GM18951 (cell line): Measurements from ENCODE around the gene AAGAB.

Source experiments
- POLR2A ChIP-seq: IDR thresholded peaks from 4 replicates; pipeline ENCODE4 v1.6.1; 2011; ENCODE audit warnings: mild to moderate bottlenecking; ENCODE audit not compliant: insufficient read length, insufficient read depth; ENCODE audit errors: extremely low read depth
- in situ Hi-C: fragments of 300-500 bp; cut with MboI; formaldehyde crosslinking; loops from one replicate; pipeline ENCODE4 v1.12.0; 2022; ENCODE audit warnings: low sequenced_read_pairs, mixed read lengths, inconsistent platforms; ENCODE audit not compliant: unreplicated experiment

AAGAB gene

GRCh38 chr15:67184208-67184925 lies 70.1 kb downstream of the AAGAB start:
- in situ Hi-C loops, result no loop called here
- TF ChIP-seq POLR2A, result no peak

DNA sequence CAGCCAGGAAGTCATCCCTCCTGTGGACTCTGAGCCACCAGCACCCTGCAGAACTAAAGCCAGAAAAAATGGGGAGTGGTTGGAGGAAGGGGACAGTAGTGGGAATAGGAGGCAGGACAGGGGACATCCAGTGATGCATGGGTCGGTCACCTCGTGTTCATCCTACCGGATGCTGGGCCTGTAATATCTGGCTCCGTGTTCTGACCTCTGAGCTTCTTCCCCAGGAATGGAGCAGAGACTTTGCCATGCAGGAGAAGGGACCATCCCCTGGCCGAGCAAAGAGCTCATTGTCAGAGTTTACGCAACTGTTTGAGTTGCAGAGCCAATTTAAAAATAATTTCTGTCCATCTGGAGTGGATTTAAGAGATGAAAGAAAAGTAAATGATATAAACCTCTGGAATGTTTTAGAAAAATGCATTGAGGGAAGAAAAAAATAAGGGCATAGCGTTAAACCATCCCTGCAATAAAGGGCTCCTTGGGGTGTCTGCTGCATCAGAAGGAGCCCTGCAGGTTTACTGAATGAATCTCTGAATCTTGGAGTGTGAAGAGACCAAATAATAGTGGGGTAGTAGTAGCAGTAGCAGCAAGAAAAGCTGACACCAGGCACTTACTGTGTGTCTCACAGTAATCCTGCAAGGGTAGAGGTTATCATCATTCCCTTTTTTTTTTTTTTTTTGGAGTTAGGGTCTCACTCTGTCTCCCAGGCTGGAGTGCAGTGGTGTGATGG lies 70.9 kb downstream of the AAGAB start:
- TF ChIP-seq POLR2A, result no peak
- in situ Hi-C loops, result no loop called here

DNA sequence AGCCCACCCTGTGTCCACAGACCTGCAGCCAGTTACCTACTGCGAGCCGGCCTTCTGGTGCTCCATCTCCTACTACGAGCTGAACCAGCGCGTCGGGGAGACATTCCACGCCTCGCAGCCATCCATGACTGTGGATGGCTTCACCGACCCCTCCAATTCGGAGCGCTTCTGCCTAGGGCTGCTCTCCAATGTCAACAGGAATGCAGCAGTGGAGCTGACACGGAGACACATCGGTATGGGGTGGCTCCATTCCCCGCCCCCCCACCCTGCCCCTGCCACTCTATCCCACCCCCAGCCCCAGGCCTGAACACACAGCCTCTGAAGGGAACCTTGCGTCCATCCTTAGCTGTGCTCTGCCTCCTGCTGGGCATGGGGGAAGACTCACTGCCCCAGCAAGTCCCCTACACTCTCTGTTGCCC lies 73.2 kb downstream of the AAGAB start:
- TF ChIP-seq POLR2A, result no peak
- in situ Hi-C loops, result no loop called here

DNA sequence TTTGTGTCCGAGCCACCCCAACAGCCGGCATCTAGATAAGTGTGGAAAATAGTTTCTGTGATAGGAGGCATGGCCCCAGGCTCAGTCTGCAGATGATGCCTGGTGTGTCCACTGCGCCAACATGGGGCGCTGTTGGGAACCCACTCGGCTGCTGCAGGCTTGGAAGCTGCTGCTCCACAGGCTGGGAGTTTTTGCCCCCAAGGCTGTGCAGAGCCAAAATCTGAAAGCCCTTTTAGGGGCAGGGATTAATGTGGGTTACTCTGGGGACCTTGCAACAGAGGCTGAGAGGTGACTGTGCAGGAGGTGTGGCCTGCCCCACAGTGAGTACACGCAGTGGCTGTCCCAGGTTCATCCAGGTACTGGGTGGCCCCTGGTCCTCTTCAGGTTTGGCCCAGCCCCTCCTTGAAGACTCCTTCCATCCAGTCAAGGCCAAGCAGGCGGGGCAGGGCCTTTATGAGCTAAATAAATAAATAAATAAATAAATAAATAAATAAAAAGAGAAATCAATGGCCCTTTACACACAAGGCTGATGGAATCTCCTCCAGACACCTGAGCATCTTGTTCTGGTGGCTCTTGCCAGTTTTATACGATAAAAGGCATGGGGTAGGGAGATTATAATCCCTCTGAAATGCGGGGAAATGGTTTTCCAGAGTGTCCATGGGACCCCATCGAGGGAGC lies 73.8 kb downstream of the AAGAB start:
- in situ Hi-C loops, result no loop called here
- TF ChIP-seq POLR2A, result no peak

- TF ChIP-seq POLR2A, result no peak
- in situ Hi-C loops, result no loop called here
Measured at GRCh38 chr15:67180035-67180434, 74.4 kb downstream of the AAGAB start.

GRCh38 chr15:67179411-67179995 lies 75.0 kb downstream of the AAGAB start:
- no peak for TF ChIP-seq POLR2A
- in situ Hi-C loops, result no loop called here

GRCh38 chr15:67178569-67179210 lies 75.8 kb downstream of the AAGAB start:
- in situ Hi-C loops, result no loop called here
- no peak for TF ChIP-seq POLR2A

DNA sequence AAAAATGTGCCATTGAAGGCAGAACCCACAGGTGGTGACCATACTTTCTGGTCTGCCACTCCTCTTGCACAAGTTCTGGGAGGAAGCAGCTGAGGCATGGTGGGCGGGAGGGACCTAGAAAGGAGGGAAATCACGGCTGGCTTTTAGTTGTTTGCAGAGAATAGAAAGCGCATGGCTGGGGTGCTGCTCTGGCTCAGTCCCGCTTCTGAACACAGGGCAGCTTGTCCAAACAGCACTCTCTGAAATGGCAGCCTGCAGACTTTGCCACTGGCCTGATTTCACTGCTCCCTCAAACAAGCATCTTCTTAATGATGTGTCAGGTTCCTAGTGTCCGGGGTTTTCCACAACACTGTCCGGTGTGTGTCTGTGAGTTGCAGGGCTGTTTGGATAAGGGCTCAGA lies 76.7 kb downstream of the AAGAB start:
- in situ Hi-C loops, result no loop called here
- no peak for TF ChIP-seq POLR2A

DNA sequence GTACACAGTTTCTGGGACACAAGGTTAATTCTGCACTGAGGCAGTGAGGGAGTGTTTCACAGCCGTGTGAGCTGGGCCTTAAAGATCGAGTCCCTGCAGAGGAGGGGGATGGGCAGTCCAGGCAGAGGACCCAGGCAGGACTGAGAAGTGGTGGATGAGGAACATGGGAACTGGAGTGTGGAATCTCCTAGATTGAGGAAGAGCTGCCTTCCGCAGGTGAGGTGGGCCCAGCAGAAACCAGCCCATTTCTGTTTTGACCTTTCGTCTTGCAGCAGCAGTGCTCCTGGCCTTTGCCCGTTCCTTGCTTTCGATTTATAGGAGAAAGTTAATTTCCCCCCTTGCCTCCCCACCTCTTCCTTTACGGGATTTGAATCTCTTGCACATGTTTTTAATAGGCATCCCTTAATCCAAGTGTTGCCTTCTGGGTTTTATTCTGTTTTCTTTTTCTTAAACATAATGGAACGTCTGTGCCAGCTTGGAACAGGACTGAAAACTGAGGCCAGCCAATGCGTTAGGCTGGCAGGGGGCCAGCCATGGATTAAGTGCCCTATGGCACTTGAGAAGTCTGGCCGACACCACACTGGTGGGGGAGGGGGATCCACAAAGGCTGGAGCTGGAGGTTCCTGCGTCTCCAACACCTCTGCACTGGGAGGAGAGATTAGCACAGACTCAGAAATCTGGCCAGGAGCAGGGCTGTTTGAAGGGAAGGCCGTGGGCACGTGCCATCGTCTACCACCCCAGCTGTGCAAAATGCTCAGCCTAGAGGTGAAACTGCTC lies 78.1 kb downstream of the AAGAB start:
- TF ChIP-seq POLR2A, result no peak
- in situ Hi-C loops, result no loop called here

DNA sequence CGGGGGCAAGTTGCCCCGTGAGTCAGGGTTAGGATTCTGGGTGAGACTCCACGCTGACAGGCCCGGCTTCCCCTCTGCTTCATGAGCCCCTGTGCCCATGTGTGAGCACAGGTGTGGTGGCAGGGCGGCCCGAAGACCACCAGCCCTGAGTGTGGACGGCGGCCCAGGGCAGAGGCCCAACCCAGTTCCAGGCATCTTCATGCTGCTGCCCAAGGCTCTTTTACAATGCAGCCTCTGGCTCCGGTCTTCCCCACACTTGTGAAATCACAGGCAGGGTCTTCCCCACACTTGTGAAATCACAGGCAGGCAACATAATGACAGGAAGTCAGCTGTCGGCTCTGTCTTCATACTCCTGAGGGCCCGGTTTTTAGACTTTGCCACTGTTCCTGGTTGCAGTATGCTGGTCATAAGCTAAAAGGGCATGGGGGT lies 78.8 kb downstream of the AAGAB start:
- TF ChIP-seq POLR2A, result no peak
- in situ Hi-C loops, result no loop called here

DNA sequence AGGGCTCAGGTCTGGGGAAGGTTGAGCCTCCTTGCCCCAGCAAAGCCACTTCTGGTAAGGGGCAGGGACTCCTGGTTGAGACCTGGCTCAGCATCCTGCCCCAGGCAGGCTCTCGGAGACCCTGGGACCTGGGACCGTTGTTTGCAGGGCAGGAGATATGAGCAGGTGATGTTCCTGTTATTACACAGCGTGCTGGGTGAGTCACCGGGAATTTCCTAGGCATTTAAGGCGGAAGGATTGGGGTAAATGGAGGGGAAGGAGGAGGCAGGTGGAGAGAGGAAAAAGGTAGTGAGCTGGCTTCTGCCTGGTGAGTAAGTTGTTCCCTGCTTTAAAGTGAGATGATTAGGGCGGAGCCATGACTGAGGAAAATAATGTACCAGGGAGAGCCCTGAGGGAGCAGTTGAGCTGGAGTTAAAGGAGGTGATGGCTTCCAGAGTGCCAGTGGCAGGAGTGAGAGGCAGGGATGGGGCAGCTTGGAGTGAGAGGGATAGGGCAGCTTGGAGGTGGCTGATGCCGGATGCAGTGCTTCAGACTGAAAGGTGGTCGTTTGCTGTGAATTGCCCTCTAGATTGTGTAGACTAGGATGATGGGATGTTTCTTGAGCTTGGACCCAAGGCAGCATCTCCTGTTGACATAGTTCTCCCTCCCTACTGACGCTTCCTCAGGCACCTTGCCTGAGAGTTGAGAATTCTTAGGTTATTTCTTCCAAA lies 79.4 kb downstream of the AAGAB start:
- no peak for TF ChIP-seq POLR2A
- in situ Hi-C loops, result no loop called here

GRCh38 chr15:67174446-67174845 lies 80.0 kb downstream of the AAGAB start:
- in situ Hi-C loops, result no loop called here
- TF ChIP-seq POLR2A, result no peak
